ENCODE measurements around the gene SLC2A13.

The SLC2A13 gene

GRCh38 chr12:39780411-39780912 lies 325.4 kb downstream of the SLC2A13 start:
- no peak for TF ChIP-seq CTCF (conservative IDR thresholded peaks at IDR 0.05; ENCODE audit: low read depth, low read length)
- no peak for DNase-seq (ENCODE audit: low read depth)
- H3K4me3 ChIP-seq (ENCODE audit: low read depth, low read length) = no peak overlapping the region

GRCh38 chr12:39779768-39780340 lies 326.0 kb downstream of the SLC2A13 start:
- no peak overlapping the region for H3K4me3 ChIP-seq (ENCODE audit: low read depth, low read length)
- TF ChIP-seq CTCF (conservative IDR thresholded peaks at IDR 0.05; ENCODE audit: low read depth, low read length) = no peak

GRCh38 chr12:39777465-39777864 lies 328.4 kb downstream of the SLC2A13 start:
- no peak for DNase-seq (ENCODE audit: low read depth)
- no peak for TF ChIP-seq CTCF (conservative IDR thresholded peaks at IDR 0.05; ENCODE audit: low read depth, low read length)

More at GRCh38 chr12:39779768-39780340, 326.0 kb downstream of the SLC2A13 start:
- no peak for DNase-seq (ENCODE audit: low read depth)

GRCh38 chr12:39773266-39773665 lies 332.6 kb downstream of the SLC2A13 start:
- DNase-seq (ENCODE audit: low read depth) = no peak
- no peak overlapping the region for H3K4me3 ChIP-seq (ENCODE audit: low read depth, low read length)
- no peak for TF ChIP-seq CTCF (conservative IDR thresholded peaks at IDR 0.05; ENCODE audit: low read depth, low read length)

More at GRCh38 chr12:39777465-39777864, 328.4 kb downstream of the SLC2A13 start:
- H3K4me3 ChIP-seq (ENCODE audit: low read depth, low read length) = no peak overlapping the region

GRCh38 chr12:39772821-39773259 lies 333.0 kb downstream of the SLC2A13 start:
- peak; percentile 18 for DNase-seq (ENCODE audit: low read depth)
- TF ChIP-seq CTCF (conservative IDR thresholded peaks at IDR 0.05; ENCODE audit: low read depth, low read length) = no peak
- H3K4me3 ChIP-seq (ENCODE audit: low read depth, low read length) = no peak overlapping the region

GRCh38 chr12:39771456-39771855 lies 334.4 kb downstream of the SLC2A13 start:
- TF ChIP-seq CTCF (conservative IDR thresholded peaks at IDR 0.05; ENCODE audit: low read depth, low read length) = no peak
- DNase-seq (ENCODE audit: low read depth) = no peak

GRCh38 chr12:39764944-39765560 lies 340.8 kb downstream of the SLC2A13 start:
- TF ChIP-seq CTCF (conservative IDR thresholded peaks at IDR 0.05; ENCODE audit: low read depth, low read length) = peak; percentile 83
- no peak overlapping the region for H3K4me3 ChIP-seq (ENCODE audit: low read depth, low read length)
- peak; percentile 77 for DNase-seq (ENCODE audit: low read depth)

More at GRCh38 chr12:39771456-39771855, 334.4 kb downstream of the SLC2A13 start:
- H3K4me3 ChIP-seq (ENCODE audit: low read depth, low read length) = no peak overlapping the region

All from choroid plexus epithelial cell (primary cell).